ENCODE results near the gene ARAP3. TPM values are rescaled to one million over a fixed set of nuclear protein-coding genes. Genes with fewer than 3 reads are reported as not detected.

Gene ARAP3
- total RNA-seq, 2 donors from 2014 or later: 5.6 to 12.5 TPM

- Histone ChIP-seq H3K27ac (no peak overlapping the region), H3K9me3 (no peaks in the 10 kb centered on the region), H3K36me3 (no peaks in the 10 kb centered on the region), H3K4me1 (peaks cover 0 to 36% of the 10 kb centered on the region in 2 donors), H3K4me3 (no peak overlapping the region), H3K27me3 (no peaks in the 10 kb centered on the region)
- no peak for TF ChIP-seq CTCF (IDR thresholded peaks at IDR 0.05)
- DNase-seq (ENCODE audit: low spot score): no peak
Observed at GRCh38 chr5:141608557-141608956, 73.5 kb downstream of the ARAP3 start.

GRCh38 chr5:141608046-141608445 is 74.0 kb downstream of the ARAP3 start:
- Histone ChIP-seq H3K27ac (no peak overlapping the region), H3K4me3 (no peak overlapping the region), H3K9me3 (no peaks in the 10 kb centered on the region), H3K27me3 (no peaks in the 10 kb centered on the region), H3K36me3 (no peaks in the 10 kb centered on the region), H3K4me1 (peaks cover 0 to 38% of the 10 kb centered on the region in 2 donors)
- no peak for TF ChIP-seq CTCF (IDR thresholded peaks at IDR 0.05)
- no peak for DNase-seq (ENCODE audit: low spot score)

GRCh38 chr5:141605523-141606277 is 76.3 kb downstream of the ARAP3 start:
- no peak for TF ChIP-seq CTCF (IDR thresholded peaks at IDR 0.05)
- Histone ChIP-seq H3K36me3 (no peaks in the 10 kb centered on the region), H3K27ac (peak overlapping the region; percentile 67 to 77), H3K9me3 (no peaks in the 10 kb centered on the region), H3K27me3 (no peaks in the 10 kb centered on the region), H3K4me1 (peaks cover 0 to 38% of the 10 kb centered on the region in 2 donors), H3K4me3 (no peak overlapping the region)
- DNase-seq (ENCODE audit: low spot score): peak; percentile 66

GRCh38 chr5:141603923-141604717 is 77.9 kb downstream of the ARAP3 start:
- DNase-seq (ENCODE audit: low spot score): peak; percentile 89
- no peak for TF ChIP-seq CTCF (IDR thresholded peaks at IDR 0.05)
- peak overlapping the region; percentile 49 to 77 for H3K27ac ChIP-seq

More at GRCh38 chr5:141603923-141604717, 77.9 kb downstream of the ARAP3 start:
- no peak overlapping the region for H3K4me3 ChIP-seq
- H3K9me3 ChIP-seq: no peaks in the 10 kb centered on the region
- peaks cover 0 to 53% of the 10 kb centered on the region in 2 donors for H3K4me1 ChIP-seq
- no peaks in the 10 kb centered on the region for H3K36me3 ChIP-seq
- no peaks in the 10 kb centered on the region for H3K27me3 ChIP-seq

Other genes starting within 250 kb of the ARAP3 start
- 10 to 100 TPM; 24.1 to 38.3 TPM for gene PCDHGC3, start 206.3 kb downstream of the ARAP3 start, total RNA-seq
- gene PCDHGC4, start 197.2 kb downstream of the ARAP3 start, total RNA-seq: 1 to 10 TPM; 1.5 to 1.7 TPM
- 1 to 10 TPM; 1.4 to 1.7 TPM for gene PCDHGC5, start 193.1 kb downstream of the ARAP3 start, total RNA-seq
- 10 to 100 TPM; 18.7 to 82.7 TPM for gene DIAPH1, start 63.2 kb downstream of the ARAP3 start, total RNA-seq
- 10 to 100 TPM; 21.0 to 22.2 TPM for gene HDAC3, start 45.4 kb downstream of the ARAP3 start, total RNA-seq
- 1 to 10 TPM in 1 of 2 donors, under 1 TPM in 1; 0.41 to 1.3 TPM for gene RELL2, start 45.2 kb downstream of the ARAP3 start, total RNA-seq
- 1 to 10 TPM; 5.1 to 6.4 TPM for gene FCHSD1, start 30.8 kb downstream of the ARAP3 start, total RNA-seq
- 10 to 100 TPM; 22.1 to 25.3 TPM for gene PCDH1, start 196.2 kb upstream of the ARAP3 start, total RNA-seq
- gene DELE1, start 241.6 kb upstream of the ARAP3 start, total RNA-seq: 10 to 100 TPM; 49.5 to 89.1 TPM